NCI-H226 (cell line): ENCODE data around the gene LRRC4C.

Source experiments
- DNase-seq: peaks from one replicate; pipeline ENCODE4 v3.0.0-alpha.2; 2015

LRRC4C gene

GRCh38 chr11:41320653-41321052 lies 138.8 kb downstream of the LRRC4C start:
- DNase-seq: no peak

- DNase-seq: no peak
Observed at GRCh38 chr11:41320238-41320637, 139.2 kb downstream of the LRRC4C start.

GRCh38 chr11:41319434-41319833 lies 140.0 kb downstream of the LRRC4C start:
- DNase-seq: no peak

GRCh38 chr11:41316751-41317150 lies 142.7 kb downstream of the LRRC4C start:
- no peak for DNase-seq

- DNase-seq: no peak
Observed at GRCh38 chr11:41313226-41313625, 146.2 kb downstream of the LRRC4C start.

- DNase-seq: no peak
Observed at GRCh38 chr11:41309716-41310115, 149.7 kb downstream of the LRRC4C start.

- DNase-seq: no peak
Observed at GRCh38 chr11:41309111-41309522, 150.3 kb downstream of the LRRC4C start.

- no peak for DNase-seq
Observed at GRCh38 chr11:41308286-41308685, 151.2 kb downstream of the LRRC4C start.

- no peak for DNase-seq
Observed at GRCh38 chr11:41307296-41308080, 152.0 kb downstream of the LRRC4C start.

GRCh38 chr11:41306431-41306830 lies 153.0 kb downstream of the LRRC4C start:
- DNase-seq: no peak

- no peak for DNase-seq
Observed at GRCh38 chr11:41301023-41301422, 158.4 kb downstream of the LRRC4C start.

GRCh38 chr11:41289408-41289807 lies 170.0 kb downstream of the LRRC4C start:
- no peak for DNase-seq

GRCh38 chr11:41286751-41287150 lies 172.7 kb downstream of the LRRC4C start:
- DNase-seq: no peak

GRCh38 chr11:41284354-41284753 lies 175.1 kb downstream of the LRRC4C start:
- no peak for DNase-seq

- no peak for DNase-seq
Observed at GRCh38 chr11:41283191-41283930, 176.1 kb downstream of the LRRC4C start.

GRCh38 chr11:41282395-41282794 lies 177.1 kb downstream of the LRRC4C start:
- DNase-seq: no peak

- DNase-seq: no peak
Observed at GRCh38 chr11:41281131-41281742, 178.2 kb downstream of the LRRC4C start.

- DNase-seq: no peak
Observed at GRCh38 chr11:41274831-41275230, 184.6 kb downstream of the LRRC4C start.

GRCh38 chr11:41273908-41274307 lies 185.5 kb downstream of the LRRC4C start:
- DNase-seq: no peak

- no peak for DNase-seq
Observed at GRCh38 chr11:41267451-41267850, 192.0 kb downstream of the LRRC4C start.

GRCh38 chr11:41256041-41256440 lies 203.4 kb downstream of the LRRC4C start:
- no peak for DNase-seq

GRCh38 chr11:41254966-41255365 lies 204.5 kb downstream of the LRRC4C start:
- no peak for DNase-seq

- DNase-seq: no peak
Observed at GRCh38 chr11:41250408-41250935, 209.0 kb downstream of the LRRC4C start.

- no peak for DNase-seq
Observed at GRCh38 chr11:41247621-41248020, 211.8 kb downstream of the LRRC4C start.
